Stomach (tissue), 9 donors: ENCODE results near the gene TUBGCP5. TPM values are rescaled to one million over a fixed set of nuclear protein-coding genes. Genes with fewer than 3 reads are reported as not detected.
A peak's percentile ranks its signal among the peaks of the same experiment; 100 is the strongest.

Experiments
- DNase-seq, 2 donors: peaks; one replicate each; pipeline versions ENCODE4 v3.0.0 to v3.0.0-alpha.2; 2013 to 2019
- H3K27ac ChIP-seq, 5 donors: fragments of 200-600 bp in 4 of 5; sonication (generic) in 4 of 5; one replicate each; pipeline ENCODE4 v1.5.1; 2013 to 2019; ENCODE audit warnings: mild to moderate bottlenecking in 1 of 5, moderate library complexity in 1 of 5
- H3K27me3 ChIP-seq, 3 donors: fragments of 200-600 bp; sonication (generic); one replicate each; pipeline ENCODE4 v1.5.1; 2017 to 2019; ENCODE audit warnings: mixed run types in 1 of 3
- H3K36me3 ChIP-seq, 4 donors: fragments of 200-600 bp; sonication (generic); 1 replicate in 3 of 4; 2 replicates in 1 of 4; pipeline ENCODE4 v1.5.1; 2016 to 2019
- H3K4me1 ChIP-seq, 4 donors: fragments of 200-600 bp; sonication (generic); one replicate each; pipeline ENCODE4 v1.5.1; 2016 to 2019
- H3K4me3 ChIP-seq, 4 donors: fragments of 200-600 bp; sonication (generic) in 3 of 4; one replicate each; pipeline ENCODE4 v1.5.1; 2016 to 2019; ENCODE audit warnings: mild to moderate bottlenecking in 1 of 4
- H3K9me3 ChIP-seq, 4 donors: fragments of 200-600 bp; sonication (generic); one replicate each; pipeline ENCODE4 v1.5.1; 2016 to 2019
- CTCF ChIP-seq, 7 experiments: fragments of 450-650 bp in 4 of 7; fragments of 200-600 bp in 3 of 7; sonication (generic) in 3 of 7; IDR thresholded peaks; one replicate each; pipeline ENCODE4 v1.5.1; 2016 to 2019; ENCODE audit warnings: antibody characterized with exemption in 7 of 7, control low read depth in 2 of 7, mild to moderate bottlenecking in 1 of 7
- EP300 ChIP-seq: sonication (generic); formaldehyde crosslinking; IDR thresholded peaks from one replicate; pipeline ENCODE4 v1.6.1; 2017; ENCODE audit warnings: antibody characterized with exemption
- POLR2A ChIP-seq, 4 donors: fragments of 450-650 bp; IDR thresholded peaks; one replicate each; pipeline ENCODE4 v1.6.1; 2016; ENCODE audit warnings: antibody characterized with exemption in 4 of 4, control low read depth in 2 of 4, mild to moderate bottlenecking in 1 of 4, moderate library complexity in 1 of 4
- POLR2AphosphoS5 ChIP-seq, 3 donors: sonication (generic); formaldehyde crosslinking; IDR thresholded peaks; one replicate each; pipeline ENCODE4 v1.6.1; 2016; ENCODE audit warnings: antibody characterized with exemption in 3 of 3
- WGBS, 5 donors: extraction: QIAGEN DNeasy Blood & Tissue Kit in 3 of 5; methylation state at CpG; one replicate each; pipeline versions ENCODE4 v1.1.5 to v1.1.7; 2013 to 2018; 5-methylcytosine and 5-hydroxymethylcytosine counted together
- intact Hi-C: fragments of 100-400 bp; cut with DNase I; formaldehyde crosslinking; loops from one replicate; pipeline ENCODE4 v1.15.1; 2023; ENCODE audit warnings: low total_unique reads
- polyA plus RNA-seq, 3 donors: library from polyadenylated mRNA; stranded (reverse); fragments of 200-250 nt; gene quantifications; one replicate each; pipeline ENCODE4 v1.2.3, GENCODE V29; 2013
- total RNA-seq, 5 donors: library from RNA; depleted of rRNA; stranded (reverse); fragments of >200 nt; gene quantifications; one replicate each; pipeline versions ENCODE4 v1.1.0 to v1.2.3, GENCODE V29; 2014 to 2016
- donor health status: healthy with polysubstance abuse.
- donor health status: Bipolar disorder and iron deficiency.
- donor health status: healthy.

The TUBGCP5 gene
- total and polyA plus RNA-seq, 8 donors = 4.1 to 44.2 (median 9.9) TPM

DNA sequence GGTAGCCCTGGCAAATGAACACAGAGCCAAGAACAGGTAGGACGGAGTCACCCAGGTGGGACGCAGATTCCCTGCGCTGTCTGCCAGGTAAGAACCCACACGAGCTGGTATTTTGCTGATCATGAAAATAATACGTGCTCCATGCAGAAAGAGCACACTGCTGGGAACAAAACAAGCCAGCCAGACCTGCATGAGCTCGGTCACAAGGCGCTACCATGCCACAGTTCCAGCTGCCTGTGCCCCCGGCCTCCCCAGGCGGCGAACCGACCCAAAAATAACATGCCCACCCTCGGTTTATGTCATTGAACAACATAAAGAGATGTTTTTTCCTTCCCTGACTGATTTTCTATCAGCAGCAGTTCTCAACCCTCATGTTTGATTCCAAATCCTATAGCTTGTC, 85.0 kb downstream of the TUBGCP5 start:
- intact Hi-C loops = no loop called here
- no peak for TF ChIP-seq CTCF (IDR thresholded peaks at IDR 0.05)
- TF ChIP-seq EP300 = no peak
- TF ChIP-seq POLR2A (IDR thresholded peaks at IDR 0.05) = no peak
- TF ChIP-seq POLR2AphosphoS5 (IDR thresholded peaks at IDR 0.05) = no peak
- Histone ChIP-seq H3K27ac (peak overlapping the region in 1 of 5 donors; percentile 55), H3K27me3 (no peaks in the 10 kb centered on the region), H3K4me1 (peaks cover 42 to 83% (median 63%) of the 10 kb centered on the region in 4 donors), H3K4me3 (no peak overlapping the region), H3K9me3 (no peaks in the 10 kb centered on the region), H3K36me3 (no peaks in the 10 kb centered on the region)
- WGBS, 5 donors = 84 to 94% (median 94%) methylated on average over 12 of the region's 12 CpGs
- DNase-seq = no peak

DNA sequence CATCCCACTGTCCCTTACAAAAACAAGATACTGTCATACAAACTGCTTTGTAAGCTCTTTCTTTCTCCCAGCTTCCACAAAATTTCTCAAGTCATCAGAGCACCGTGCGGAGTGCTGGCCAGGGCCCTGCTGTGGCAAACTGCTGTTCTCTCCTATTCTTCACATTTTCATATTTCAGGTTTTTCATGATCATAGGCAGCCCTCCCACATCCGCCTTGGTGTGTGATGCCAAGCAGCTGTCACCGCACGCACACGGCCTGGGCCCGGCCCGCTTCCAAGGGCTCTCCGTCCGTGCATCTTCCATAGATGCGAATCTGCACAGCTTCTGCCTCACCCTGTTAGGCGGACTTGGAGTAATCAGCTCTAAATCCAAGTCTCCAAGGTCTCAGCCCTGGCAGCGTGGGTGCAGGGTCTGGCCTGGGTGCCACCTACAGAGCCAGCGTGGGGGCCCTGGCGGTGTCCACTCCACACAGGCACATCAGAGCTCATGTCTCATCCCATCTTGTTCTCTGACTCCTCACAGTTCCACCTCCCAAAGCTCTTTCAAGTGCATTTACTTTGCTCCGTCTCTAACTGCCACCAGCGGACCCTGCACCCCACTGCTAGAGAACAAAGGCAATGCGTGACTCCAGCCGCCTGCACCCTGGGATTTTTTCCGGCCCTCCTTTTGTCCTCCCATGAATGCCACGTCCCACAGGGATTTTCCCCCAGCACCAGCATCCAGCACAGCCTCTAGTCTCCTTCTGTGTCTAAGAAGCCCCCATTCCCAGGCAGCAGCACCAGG, 86.4 kb downstream of the TUBGCP5 start:
- TF ChIP-seq POLR2AphosphoS5 (IDR thresholded peaks at IDR 0.05) (no peak), CTCF (IDR thresholded peaks at IDR 0.05) (no peak), POLR2A (IDR thresholded peaks at IDR 0.05) (no peak), EP300 (no peak)
- H3K27ac ChIP-seq = peak overlapping the region in 2 of 5 donors; percentile 39 to 55
- no peak overlapping the region for H3K4me3 ChIP-seq
- H3K27me3 ChIP-seq = no peaks in the 10 kb centered on the region
- no peaks in the 10 kb centered on the region for H3K9me3 ChIP-seq
- H3K4me1 ChIP-seq = peaks cover 49 to 88% (median 67%) of the 10 kb centered on the region in 4 donors
- H3K36me3 ChIP-seq = no peaks in the 10 kb centered on the region
- WGBS, 5 donors = 66 to 86% (median 68%) methylated on average over 21 of the region's 21 CpGs
- peak in 1 of 2 donors; percentile 41 for DNase-seq
- intact Hi-C loops = no loop called here

DNA sequence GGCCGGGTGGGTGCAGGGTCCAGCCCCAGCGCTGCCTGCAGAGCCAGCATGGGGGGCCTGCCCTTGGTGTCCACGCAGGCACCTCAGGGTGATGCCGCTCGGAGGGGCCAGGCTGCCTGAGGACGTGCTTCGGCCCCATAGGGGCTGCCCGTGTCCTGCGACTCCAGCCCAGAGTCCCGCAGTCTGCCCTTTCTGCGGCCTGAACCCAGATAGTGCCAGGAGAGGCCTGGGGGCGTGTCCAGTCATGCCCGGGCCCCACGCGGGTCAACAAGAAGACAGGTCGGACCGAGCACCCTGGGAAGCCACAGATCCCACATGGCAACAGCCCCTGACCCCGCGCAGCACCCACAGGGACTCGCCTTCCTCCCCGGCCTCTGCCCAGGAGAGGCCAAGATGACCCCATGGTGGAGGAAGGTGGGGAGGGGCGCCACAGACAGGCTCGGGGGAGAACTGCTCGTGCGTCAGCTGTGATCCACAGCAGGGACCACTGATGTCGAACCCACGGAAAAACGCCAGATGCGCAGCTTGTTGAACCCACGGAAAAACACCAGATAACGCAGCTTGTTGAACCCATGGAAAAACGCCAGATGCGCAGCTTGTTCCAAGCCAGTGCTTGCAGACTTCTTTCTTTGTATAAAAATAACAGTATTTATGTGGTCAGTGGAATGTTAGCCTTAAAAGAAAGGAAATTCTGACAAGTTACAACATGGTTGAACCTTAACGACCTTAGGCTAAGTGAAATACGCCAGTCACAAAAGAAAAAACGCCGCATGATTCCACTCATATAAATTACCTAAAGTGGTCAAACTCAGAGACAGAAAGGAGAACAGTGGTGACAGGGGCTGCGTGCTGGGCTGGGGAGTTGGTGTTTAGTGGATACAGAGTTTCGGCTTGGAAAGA, 87.7 kb downstream of the TUBGCP5 start:
- Histone ChIP-seq H3K27me3 (no peaks in the 10 kb centered on the region), H3K4me1 (peaks cover 46 to 88% (median 69%) of the 10 kb centered on the region in 4 donors), H3K4me3 (no peak overlapping the region), H3K9me3 (no peaks in the 10 kb centered on the region), H3K36me3 (peaks cover 0 to 8% (median 5%) of the 10 kb centered on the region in 4 donors), H3K27ac (peak overlapping the region in 4 of 5 donors; percentile 32 to 77 (median 37))
- WGBS, 5 donors = 74 to 92% (median 82%) methylated on average over 24 to 39 of the region's 39 CpGs
- TF ChIP-seq EP300 (no peak), POLR2AphosphoS5 (IDR thresholded peaks at IDR 0.05) (no peak), CTCF (IDR thresholded peaks at IDR 0.05) (no peak), POLR2A (IDR thresholded peaks at IDR 0.05) (no peak)
- peak in 1 of 2 donors; percentile 37 for DNase-seq
- intact Hi-C loops = no loop called here

GRCh38 chr15:22951031-22951380, 88.4 kb downstream of the TUBGCP5 start:
- intact Hi-C loops = no loop called here
- Histone ChIP-seq H3K27ac (peak overlapping the region in 4 of 5 donors; percentile 32 to 77 (median 44)), H3K27me3 (no peaks in the 10 kb centered on the region), H3K4me3 (no peak overlapping the region), H3K9me3 (no peaks in the 10 kb centered on the region), H3K36me3 (peaks cover 0 to 14% (median 12%) of the 10 kb centered on the region in 4 donors), H3K4me1 (peaks cover 40 to 82% (median 63%) of the 10 kb centered on the region in 4 donors)
- DNase-seq = no peak
- TF ChIP-seq CTCF (IDR thresholded peaks at IDR 0.05) = no peak
- no peak for TF ChIP-seq EP300
- no peak for TF ChIP-seq POLR2AphosphoS5 (IDR thresholded peaks at IDR 0.05)
- no peak for TF ChIP-seq POLR2A (IDR thresholded peaks at IDR 0.05)
- WGBS, 5 donors = 89 to 96% (median 95%) methylated on average over 14 to 16 of the region's 16 CpGs
